ENCODE measurements around the gene ACTR10. TPM values are rescaled to one million over a fixed set of nuclear protein-coding genes. Genes with fewer than 3 reads are reported as not detected.

Gene ACTR10
- total RNA-seq, 4 donors from 2014 or later = 47.2 to 72.0 (median 59.0) TPM

DNA sequence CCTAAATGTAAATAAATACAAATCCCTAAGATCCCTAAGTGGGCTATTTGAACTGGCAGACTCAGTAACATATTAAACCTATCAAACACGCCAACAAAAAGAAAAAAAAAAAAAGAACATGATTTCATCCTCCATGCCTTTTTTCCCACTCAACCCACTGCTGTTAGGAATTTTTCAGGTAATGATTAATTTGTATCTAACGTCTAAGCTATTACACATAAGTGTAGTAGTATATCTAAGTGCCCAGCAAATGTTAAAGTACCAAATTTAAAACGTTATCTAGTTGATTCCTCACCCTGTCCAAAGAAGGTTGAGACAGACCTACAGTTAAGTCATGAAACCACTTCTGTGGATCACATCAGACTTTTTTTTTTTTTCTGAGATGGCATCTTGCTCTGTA lies 82.0 kb downstream of the ACTR10 start:
- TF ChIP-seq POLR2A (IDR thresholded peaks at IDR 0.05) = no peak
- TF ChIP-seq, protein P1, sequence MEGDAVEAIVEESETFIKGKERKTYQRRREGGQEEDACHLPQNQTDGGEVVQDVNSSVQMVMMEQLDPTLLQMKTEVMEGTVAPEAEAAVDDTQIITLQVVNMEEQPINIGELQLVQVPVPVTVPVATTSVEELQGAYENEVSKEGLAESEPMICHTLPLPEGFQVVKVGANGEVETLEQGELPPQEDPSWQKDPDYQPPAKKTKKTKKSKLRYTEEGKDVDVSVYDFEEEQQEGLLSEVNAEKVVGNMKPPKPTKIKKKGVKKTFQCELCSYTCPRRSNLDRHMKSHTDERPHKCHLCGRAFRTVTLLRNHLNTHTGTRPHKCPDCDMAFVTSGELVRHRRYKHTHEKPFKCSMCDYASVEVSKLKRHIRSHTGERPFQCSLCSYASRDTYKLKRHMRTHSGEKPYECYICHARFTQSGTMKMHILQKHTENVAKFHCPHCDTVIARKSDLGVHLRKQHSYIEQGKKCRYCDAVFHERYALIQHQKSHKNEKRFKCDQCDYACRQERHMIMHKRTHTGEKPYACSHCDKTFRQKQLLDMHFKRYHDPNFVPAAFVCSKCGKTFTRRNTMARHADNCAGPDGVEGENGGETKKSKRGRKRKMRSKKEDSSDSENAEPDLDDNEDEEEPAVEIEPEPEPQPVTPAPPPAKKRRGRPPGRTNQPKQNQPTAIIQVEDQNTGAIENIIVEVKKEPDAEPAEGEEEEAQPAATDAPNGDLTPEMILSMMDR (IDR thresholded peaks at IDR 0.05) = no peak
- 59 to 66% methylated on average over 3 of the region's 3 CpGs for WGBS, 2 donors
- no peak overlapping the region for H3K4me3 ChIP-seq (ENCODE audit: low read depth, poor library complexity, severe bottlenecking)
- intact Hi-C loops (cut with DNase I; ENCODE audit: low total_unique reads) = no loop called here
- DNase-seq (ENCODE audit: low spot score in 2 of 2) = no peak

DNA sequence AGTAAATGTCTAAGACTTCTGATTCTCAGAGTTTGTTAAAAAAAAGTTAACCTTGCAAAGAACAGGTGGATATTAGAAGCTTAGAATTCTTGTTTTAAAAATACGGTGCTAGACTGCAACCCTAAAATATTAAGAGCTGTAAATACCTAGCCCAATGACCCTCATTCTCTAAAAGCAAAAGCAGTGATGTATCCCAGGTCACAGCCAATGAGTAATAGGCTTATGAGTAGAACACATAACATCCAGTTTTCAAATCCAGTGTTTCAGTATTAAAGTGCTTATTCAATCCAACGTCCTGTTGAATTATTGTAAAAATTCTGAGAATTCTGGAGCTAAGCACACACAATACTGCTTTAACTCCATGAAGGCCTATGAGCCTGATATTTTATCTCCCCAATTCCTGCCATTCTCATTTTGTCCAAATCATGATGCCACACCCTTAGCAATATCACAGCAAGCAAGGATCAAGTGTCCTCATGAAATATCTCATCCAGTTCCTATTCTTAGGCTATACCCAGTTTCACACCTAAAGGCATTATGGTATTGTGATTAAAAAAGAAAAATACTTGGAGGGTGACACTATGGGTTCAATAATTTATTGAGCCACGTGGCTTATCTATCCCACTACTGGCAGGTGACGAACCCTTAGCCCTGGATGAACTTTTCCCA lies 83.1 kb downstream of the ACTR10 start:
- 82 to 83% methylated on average over 4 of the region's 4 CpGs for WGBS, 2 donors
- DNase-seq (ENCODE audit: low spot score in 2 of 2) = no peak
- intact Hi-C loops (cut with DNase I; ENCODE audit: low total_unique reads) = no loop called here
- no peak overlapping the region for H3K4me3 ChIP-seq (ENCODE audit: low read depth, poor library complexity, severe bottlenecking)
- TF ChIP-seq POLR2A (IDR thresholded peaks at IDR 0.05) = no peak
- TF ChIP-seq, protein P1 (IDR thresholded peaks at IDR 0.05) = no peak

DNA sequence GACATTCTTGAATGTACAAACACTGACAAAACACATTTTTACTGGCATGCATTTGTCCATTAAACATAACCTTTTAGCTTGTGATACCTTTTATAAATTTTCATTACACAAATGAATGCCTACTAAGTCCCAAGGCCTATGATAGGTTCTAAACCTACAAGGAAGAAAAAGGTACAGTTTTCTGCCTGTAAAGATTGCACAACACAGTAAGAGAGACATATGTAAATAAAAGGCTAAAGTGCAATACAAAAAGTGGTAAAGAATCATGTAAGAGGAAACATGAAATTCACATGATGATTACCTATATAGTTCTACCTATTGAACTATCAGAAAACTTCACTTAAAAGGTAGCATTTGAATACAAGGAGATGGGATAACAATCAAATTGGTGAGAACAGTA lies 83.8 kb downstream of the ACTR10 start:
- TF ChIP-seq POLR2A (IDR thresholded peaks at IDR 0.05) = no peak
- TF ChIP-seq, protein P1 (IDR thresholded peaks at IDR 0.05) = no peak
- intact Hi-C loops (cut with DNase I; ENCODE audit: low total_unique reads) = no loop called here
- no peak overlapping the region for H3K4me3 ChIP-seq (ENCODE audit: low read depth, poor library complexity, severe bottlenecking)
- no peak for DNase-seq (ENCODE audit: low spot score in 2 of 2)

DNA sequence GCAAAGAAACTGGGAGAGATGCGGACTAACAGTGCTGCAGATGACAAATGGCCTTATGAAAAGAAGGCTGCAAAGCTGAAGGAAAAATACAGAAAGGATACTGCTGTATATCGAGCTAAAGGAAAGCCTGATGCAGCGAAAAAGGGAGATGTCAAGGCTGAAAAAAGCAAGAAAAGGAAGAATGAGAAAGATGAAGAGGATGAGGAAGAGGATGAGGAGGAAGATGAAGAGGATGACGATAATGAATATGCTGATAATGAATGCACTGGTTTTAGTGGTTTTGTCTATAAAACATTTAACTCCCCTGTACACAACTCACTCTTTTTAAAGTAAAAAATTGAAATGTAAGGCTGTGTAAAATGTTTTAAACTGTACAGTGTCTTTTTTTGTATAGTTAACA lies 85.2 kb downstream of the ACTR10 start:
- intact Hi-C loops (cut with DNase I; ENCODE audit: low total_unique reads) = no loop called here
- no peak overlapping the region for H3K4me3 ChIP-seq (ENCODE audit: low read depth, poor library complexity, severe bottlenecking)
- DNase-seq (ENCODE audit: low spot score in 2 of 2) = no peak
- TF ChIP-seq, protein P1 (IDR thresholded peaks at IDR 0.05) = no peak
- no peak for TF ChIP-seq POLR2A (IDR thresholded peaks at IDR 0.05)
- whole genome bisulfite sequencing, 2 donors = 96 to 99% methylated on average over 4 of the region's 4 CpGs

Other genes starting within 250 kb of the ACTR10 start
- gene ARMH4, start 47.9 kb upstream of the ACTR10 start, total RNA-seq = 1 to 10 TPM; 1.8 to 3.6 (median 2.8) TPM
- gene PSMA3, start 44.7 kb downstream of the ACTR10 start, total RNA-seq = 10 to 100 TPM; 55.1 to 70.8 (median 64.4) TPM
- 10 to 100 TPM; 13.6 to 32.6 (median 18.4) TPM for gene ARID4A, start 98.4 kb downstream of the ACTR10 start, total RNA-seq
- not detected for gene TOMM20L, start 195.8 kb downstream of the ACTR10 start, total RNA-seq
- 10 to 100 TPM; 30.0 to 62.0 (median 36.5) TPM for gene TIMM9, start 227.4 kb downstream of the ACTR10 start, total RNA-seq
- 10 to 100 TPM in 3 of 4 donors, 1 to 10 TPM in 1; 7.1 to 15.5 (median 15.3) TPM for gene KIAA0586, start 227.6 kb downstream of the ACTR10 start, total RNA-seq